K562 (cell line): ENCODE measurements around the gene ID4.

Source experiments
- CHD1 ChIP-seq: fragments of 200-600 bp; sonication (generic); IDR thresholded peaks from one replicate; pipeline ENCODE4 v1.6.1; 2012; ENCODE audit warnings: mild to moderate bottlenecking, moderate library complexity, low read length, inconsistent platforms
- CTCF ChIP-seq, 3 experiments: IDR thresholded peaks in 2 of 3; conservative IDR thresholded peaks in 1 of 3; 2 replicates each; pipeline ENCODE4 v1.5.1; 2011 to 2012; ENCODE audit warnings: low read length in 3 of 3, mild to moderate bottlenecking in 3 of 3, control low read depth in 2 of 3, improper control_type of control experiment in 1 of 3, inconsistent platforms in 1 of 3, low read depth in 1 of 3, mixed read lengths in 1 of 3, moderate library complexity in 1 of 3; ENCODE audit not compliant: insufficient read depth in 2 of 3
- MAX ChIP-seq: sonication (generic); formaldehyde crosslinking; IDR thresholded peaks from 2 replicates; pipeline ENCODE4 v1.9.0; 2022; ENCODE audit warnings: mild to moderate bottlenecking, missing genetic modification reagents
- MED1 ChIP-seq: sonication (generic); formaldehyde crosslinking; IDR thresholded peaks from 2 replicates; pipeline ENCODE4 v1.8.1; 2023; ENCODE audit warnings: missing genetic modification reagents, borderline replicate concordance
- NCOA2 ChIP-seq, 2 experiments: fragments of 450-650 bp; IDR thresholded peaks; 2 replicates each; pipeline ENCODE4 v1.6.1; 2018; ENCODE audit warnings: mild to moderate bottlenecking in 2 of 2, moderate library complexity in 1 of 2; ENCODE audit not compliant: partially characterized antibody in 2 of 2
- SP2 ChIP-seq: IDR thresholded peaks from 2 replicates; pipeline ENCODE4 v1.6.1; 2011; ENCODE audit warnings: mild to moderate bottlenecking, low read depth, low read length, moderate library complexity; ENCODE audit not compliant: poor library complexity, severe bottlenecking; ENCODE audit errors: extremely low read depth
- USF1 ChIP-seq: sonication (generic); formaldehyde crosslinking; IDR thresholded peaks from 2 replicates; pipeline ENCODE4 v1.9.0; 2022; ENCODE audit warnings: mild to moderate bottlenecking, missing genetic modification reagents
- ZNF655 ChIP-seq: fragments of 250-450 bp; sonication (Bioruptor Pico); IDR thresholded peaks from 2 replicates; pipeline ENCODE4 v1.5.0; 2021
- ZSCAN32 ChIP-seq: fragments of 450-650 bp; formaldehyde crosslinking; IDR thresholded peaks from 2 replicates; pipeline ENCODE4 v1.4.0; 2020; ENCODE audit warnings: mild to moderate bottlenecking, moderate library complexity
- TF ChIP-seq, protein P1 (sequence below): sonication (generic); formaldehyde crosslinking; IDR thresholded peaks from 2 replicates; pipeline ENCODE4 v1.8.1; 2022; ENCODE audit warnings: missing genetic modification reagents

- TF ChIP-seq MAX (CRISPR knock-in tag): no peak
- no peak for TF ChIP-seq MED1 (CRISPR knock-in tag)
- TF ChIP-seq ZNF655 (CRISPR knock-in tag): no peak
- TF ChIP-seq SP2: no peak
- TF ChIP-seq CHD1: no peak
- no peak for TF ChIP-seq NCOA2 (IDR thresholded peaks at IDR 0.05; ENCODE audit: partially characterized antibody in 2 of 2)
- no peak for TF ChIP-seq ZSCAN32 (CRISPR knock-in tag)
- TF ChIP-seq CTCF (IDR thresholded peaks at IDR 0.05 in 2 of 3, conservative IDR thresholded peaks at IDR 0.05 in 1 of 3; ENCODE audit: insufficient read depth in 2 of 3, low read depth in 1 of 3, low read length in 3 of 3): no peak
- TF ChIP-seq, protein P1, sequence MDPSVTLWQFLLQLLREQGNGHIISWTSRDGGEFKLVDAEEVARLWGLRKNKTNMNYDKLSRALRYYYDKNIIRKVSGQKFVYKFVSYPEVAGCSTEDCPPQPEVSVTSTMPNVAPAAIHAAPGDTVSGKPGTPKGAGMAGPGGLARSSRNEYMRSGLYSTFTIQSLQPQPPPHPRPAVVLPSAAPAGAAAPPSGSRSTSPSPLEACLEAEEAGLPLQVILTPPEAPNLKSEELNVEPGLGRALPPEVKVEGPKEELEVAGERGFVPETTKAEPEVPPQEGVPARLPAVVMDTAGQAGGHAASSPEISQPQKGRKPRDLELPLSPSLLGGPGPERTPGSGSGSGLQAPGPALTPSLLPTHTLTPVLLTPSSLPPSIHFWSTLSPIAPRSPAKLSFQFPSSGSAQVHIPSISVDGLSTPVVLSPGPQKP (CRISPR knock-in tag): no peak
- TF ChIP-seq USF1 (CRISPR knock-in tag): no peak
These were observed 12.9 kb upstream of the ID4 start for GRCh38 chr6:19824058-19824807.
